NCI-H345 treated with DMSO at 0.1 percent for 48 hours (cell line): ENCODE data around the gene MAP7D1.
"Not testable (repeated sequence)": the region's sequence is repeated elsewhere in the genome, so short reads cannot be mapped to it uniquely, and the experiment has no call there.

ENCODE experiments used
- DNase-seq: peaks from one replicate; lab custom pipeline; 2025; ENCODE audit not compliant: unreplicated experiment; lab: John Stamatoyannopoulos, UW

MAP7D1 gene

DNA sequence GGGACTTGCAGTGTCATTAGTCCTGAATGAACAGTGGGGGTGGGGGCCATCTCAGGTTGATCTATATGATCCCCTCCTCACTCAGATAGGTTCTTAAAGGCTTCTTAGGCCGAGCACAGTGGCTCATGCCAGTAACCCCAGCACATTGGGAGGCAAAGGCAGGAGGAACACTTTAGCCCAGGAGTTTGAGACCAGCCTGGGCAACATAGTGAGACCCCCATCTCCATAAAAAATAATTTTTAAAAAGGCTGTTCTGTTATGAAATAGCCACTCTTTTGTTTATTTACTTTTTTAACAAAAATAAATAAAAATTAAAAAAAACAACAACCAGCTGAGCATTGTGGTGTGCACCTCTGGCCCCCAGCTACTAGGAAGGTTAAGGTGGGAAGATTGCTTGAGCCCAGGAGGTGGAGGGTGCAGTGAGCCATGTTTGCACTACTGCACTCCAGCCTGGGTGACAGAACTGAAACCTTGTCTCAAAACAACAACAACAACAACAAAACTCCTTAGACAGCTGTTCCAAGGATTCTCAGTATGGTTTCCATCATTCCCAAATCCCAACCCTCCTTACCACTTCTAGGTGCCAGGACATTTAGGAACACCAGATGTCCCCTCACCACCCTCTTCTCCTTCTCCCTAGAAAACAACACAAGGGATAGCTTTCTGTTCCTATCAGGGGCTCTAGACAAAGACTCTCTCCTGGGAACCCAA is 4.7 kb upstream of the MAP7D1 start:
- DNase-seq, result no peak

DNA sequence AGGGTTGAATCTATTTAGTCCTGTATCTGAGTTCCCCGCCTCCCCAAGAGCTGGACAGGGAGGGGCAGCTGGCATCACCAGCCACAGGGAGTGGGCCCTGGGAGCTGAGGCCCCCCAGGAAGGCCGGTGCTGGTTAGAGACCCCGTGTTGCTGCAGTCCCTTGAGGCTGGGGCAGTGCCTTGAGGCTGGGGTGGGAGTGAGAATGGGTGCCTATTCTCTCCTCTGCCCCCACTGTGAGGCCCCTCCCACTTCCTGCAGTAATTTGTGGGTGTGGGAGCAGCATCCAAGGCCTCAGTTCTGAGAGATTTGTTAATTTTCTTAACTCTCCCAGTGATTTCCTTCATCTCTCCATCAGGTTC is 4.1 kb upstream of the MAP7D1 start:
- DNase-seq, result no peak

DNA sequence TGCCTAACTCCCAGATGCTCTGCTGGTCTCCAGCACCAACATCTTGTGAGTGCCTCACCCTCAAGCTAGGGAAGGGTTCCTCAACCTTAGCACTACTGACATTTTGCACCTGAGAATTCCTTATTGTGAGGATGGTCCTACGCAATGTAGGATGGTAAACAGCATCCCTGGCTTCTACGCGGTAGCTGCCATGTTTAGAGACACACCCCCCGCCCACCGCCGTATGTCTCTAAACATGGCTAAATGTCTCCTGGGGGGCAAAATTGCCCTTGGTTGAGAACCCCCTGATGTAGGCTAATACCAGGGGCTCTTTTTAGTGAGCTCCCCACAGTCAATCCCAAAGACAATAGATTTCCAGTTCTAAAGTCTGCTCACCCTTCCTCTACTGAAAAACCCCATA is 2.5 kb upstream of the MAP7D1 start:
- DNase-seq, result no peak

DNA sequence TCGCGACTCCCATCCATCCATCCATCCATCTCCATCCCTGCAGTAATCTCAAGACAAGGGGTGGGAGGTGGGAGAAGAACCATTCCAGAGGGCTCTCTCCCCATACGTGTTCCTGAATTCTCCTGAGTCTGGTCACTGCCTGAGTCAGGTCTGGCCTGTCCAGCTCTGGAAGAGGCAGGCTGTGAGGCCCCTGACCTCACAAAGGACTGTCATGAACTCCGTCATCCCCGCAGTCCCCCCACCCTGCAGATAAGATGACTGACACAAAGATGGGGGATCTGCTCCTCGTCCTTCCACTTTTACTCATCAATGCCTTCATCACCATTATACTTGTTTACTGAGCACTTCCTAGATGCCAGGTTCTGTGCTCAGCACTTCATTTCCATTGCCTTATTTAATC is 1.6 kb upstream of the MAP7D1 start:
- DNase-seq, result no peak

DNA sequence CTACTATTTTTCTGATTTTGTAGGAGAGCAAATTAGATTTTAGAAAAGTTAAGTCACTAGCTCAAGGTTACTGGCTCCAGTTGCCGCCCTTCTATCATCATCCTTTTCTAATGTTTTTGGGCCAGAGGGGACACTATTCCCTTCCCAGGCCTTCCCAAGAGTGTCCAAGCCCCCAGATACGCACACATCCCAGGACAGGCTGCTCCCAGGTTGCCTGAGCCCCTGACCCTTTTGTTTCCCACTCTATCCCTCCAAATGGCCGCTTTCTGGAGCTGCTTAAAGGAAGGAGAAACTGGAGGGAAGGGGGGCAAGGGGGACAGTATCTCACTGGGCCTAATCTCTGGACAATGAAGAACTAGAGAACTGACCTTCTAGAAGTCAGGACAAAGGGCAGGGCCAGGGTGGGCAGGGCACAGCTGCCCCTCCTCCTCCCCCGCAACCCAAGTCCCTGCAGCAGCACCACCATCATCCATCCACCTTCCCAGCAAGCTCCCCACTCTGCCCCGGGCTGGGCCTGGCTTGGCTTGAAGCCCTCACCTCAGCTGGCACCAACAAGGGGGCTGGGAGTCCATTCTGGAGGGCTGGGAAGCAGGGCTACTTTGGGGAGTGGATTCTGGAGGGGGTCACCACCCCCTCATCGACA is 1.1 kb upstream of the MAP7D1 start:
- no peak for DNase-seq

DNA sequence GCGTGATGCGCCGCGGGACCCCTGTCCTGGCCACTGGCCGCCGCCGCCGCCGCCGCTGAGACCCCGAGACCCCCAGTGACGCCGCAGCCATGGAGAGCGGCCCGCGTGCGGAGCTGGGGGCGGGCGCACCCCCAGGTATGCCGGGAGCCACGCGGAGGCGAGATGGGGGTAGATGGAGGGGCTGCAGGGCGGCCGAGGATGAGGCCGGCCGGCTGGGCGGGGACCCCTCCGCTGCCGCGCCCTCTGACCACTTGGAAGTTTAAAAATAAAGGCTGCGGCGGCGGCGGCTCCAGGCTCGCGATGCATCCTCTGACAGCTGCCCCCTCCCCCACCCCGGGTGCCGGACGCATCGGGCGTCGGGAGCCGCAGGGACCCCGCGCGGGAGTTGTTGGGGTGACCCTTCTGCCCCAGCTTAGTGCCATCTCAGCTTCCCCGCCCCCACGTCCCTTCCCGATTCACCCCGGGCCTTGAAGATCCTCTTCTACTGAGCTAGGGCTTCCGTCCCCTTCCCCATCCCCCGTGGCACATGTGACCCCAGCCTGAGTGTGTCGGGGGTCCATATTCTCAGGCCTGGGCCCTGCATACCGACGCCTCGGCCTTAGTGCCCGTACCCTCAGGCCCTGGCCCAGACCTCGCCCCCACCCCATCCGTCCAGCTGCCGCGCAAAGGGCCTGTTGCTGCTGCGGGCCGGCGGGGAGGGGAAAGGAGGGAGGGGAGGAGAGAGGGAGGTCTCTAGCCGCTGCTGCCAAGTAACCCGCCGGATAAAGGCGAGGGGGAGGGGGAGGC is 562 bp downstream of the MAP7D1 start:
- DNase-seq, result peak; percentile 45

- DNase-seq, result no peak
These were observed 1.3 kb downstream of the MAP7D1 start for GRCh38 chr1:36157115-36157903.

DNA sequence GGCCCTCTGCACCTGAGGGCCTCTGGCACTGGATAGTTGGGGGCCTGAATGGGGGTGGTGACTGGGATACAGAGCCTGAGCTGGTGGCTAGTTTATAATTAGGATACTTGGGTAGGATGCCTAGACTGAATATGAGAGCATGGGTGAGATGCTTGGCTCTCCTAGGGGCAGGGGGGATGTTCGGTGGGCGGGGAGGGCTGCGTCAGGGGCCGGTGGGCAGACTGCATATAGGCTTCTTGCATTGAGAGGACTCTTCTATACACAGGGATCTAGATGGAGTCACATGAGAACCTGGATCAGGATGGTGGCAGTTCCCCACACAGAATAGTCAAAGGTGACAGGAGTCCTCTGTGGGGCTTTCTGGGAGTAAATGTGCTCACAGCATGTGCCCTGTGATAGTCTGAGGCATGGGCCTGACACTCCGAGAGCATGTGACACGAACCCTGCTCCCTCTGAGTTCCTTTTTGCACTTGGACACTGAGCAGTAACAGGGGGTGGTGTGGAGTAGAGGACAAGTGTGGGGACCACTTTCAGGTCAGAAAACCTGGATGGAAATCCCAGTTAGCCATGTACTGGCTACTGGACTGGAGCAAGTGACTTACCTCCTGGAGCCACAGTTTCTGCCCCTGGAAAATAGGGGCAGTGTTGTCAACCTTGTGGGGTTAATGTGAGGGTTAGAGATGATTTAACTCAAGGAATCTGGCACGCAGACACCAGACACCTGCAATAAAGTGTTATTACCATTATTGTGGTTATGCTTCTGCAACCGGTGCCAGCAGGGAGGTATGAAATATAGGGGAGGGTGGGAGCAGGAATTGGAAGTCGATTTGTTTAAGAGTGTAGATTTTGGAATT is 2.2 kb downstream of the MAP7D1 start:
- no peak for DNase-seq

- not testable (repeated sequence) for DNase-seq
These were observed 2.9 kb downstream of the MAP7D1 start for GRCh38 chr1:36158827-36159252.

- DNase-seq, result no peak
These were observed 3.8 kb downstream of the MAP7D1 start for GRCh38 chr1:36159614-36160387.

DNA sequence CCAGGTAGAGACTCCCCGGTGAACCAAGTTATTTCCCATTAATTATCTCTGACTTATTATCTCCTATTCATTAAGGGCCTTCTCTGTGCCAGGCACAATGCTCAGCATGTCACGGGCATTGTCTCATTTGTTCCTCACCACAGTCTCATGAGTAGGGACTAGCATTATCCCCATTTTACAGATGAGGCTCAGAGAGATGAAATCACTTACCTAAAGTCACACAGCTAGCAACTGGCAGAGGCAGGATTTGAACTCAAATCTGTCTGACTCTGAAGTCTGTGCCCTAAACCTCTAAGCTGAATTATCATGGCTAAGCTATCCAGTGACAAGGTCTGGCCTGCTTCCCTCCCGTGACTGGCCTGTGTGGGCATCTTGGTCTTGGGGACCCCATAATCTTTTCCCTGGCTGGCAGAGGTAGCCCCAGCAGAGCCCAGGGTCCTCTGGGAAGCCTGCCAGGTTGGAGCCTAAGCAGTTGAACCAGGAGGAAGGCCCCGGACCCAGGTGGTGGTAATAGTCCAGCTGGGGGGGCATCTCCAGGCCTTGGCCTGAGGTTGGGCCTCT is 4.5 kb downstream of the MAP7D1 start:
- no peak for DNase-seq

DNA sequence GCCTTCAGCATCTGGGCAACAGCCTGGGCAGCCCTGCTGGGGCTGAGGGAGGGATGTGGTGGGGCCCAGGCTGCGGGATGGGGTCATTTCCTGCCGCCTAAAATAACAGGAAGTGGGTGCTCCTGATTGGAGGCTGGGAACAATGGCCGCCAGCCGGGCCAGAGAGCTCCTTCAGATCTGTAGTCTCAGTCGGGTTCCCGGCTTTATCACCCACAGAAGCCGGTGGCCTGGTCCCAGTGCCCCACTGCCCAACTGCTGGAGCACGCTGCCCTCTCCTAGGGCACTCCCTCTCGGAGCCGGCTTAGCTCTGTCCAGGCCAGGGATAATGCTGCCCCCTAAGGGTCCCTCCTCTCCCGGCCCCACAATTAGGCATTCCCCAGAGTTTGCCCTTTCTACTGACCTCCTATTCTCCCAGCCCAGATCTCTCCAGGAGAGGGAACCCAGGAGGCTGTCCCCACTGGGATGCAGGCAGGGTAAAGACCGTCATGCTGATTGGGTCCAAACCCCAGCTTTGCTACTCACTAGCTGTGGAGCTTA is 5.1 kb downstream of the MAP7D1 start:
- DNase-seq, result no peak

DNA sequence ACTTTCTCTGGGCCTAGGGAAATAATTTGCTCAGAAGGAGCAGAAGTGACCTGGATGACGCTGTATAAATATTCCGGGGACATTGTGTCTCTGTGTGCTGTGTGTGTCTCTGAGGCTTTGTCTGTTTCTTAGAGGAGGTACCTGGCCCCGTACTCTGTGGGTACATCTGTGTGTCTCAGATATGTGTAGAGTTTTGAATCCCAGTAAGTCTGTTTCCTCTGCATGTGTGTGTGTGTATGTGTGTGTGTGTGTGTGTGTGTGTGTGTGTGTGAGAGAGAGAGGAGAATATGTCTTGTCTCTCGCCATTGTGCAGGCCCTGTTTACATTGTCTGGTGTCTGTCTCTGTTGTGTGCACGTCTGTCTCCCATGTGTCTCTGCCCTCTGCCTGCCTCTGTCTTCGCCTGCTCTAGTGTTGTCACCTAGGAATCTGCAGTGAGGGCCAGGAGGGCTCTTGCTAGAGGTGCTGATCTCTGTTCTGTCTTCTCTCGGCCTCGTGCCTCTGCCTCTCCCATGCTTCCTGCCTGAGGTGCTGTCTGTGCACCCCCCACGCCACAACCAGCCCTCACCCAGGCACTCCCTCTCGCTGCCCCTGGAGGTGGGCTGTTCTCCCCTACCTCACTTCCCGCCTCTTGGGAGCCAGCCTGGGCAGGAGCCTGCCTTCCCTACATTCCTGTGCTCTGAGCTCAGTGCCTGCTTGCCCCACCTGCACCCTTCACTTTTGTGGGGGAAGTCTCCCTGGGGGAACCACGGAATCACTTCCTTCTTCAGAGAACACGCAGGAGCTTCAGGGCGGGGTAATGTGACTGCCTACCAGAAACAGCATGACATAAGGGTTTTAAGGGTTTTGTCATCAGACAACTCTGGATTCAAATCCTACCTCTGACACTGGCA is 5.9 kb downstream of the MAP7D1 start:
- DNase-seq, result no peak

DNA sequence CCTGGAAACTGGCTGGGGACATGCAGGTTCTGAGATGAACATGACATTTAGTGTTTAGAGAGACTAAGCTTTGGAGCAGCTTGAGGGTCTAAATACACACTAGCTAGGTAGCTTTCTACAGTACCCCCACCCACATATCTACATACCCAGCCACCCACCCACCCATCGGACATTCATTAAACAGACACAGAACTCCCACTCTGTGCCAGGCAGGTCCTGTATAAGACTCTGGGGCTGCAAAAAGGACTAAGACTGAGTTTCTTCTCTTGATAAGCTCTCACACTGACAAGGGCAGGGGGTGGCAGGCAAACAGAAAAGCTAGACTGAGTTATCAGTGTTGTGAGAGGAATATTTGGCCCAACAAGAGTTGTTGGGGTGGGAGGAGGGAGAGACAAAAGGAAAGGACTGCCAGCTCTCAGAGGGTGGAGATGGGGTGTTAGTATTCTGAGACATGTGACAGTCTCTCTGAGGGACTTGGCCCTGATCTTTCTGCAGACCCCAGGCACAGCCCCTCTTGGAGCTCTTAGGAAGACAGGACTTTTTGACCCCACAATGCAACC is 6.8 kb downstream of the MAP7D1 start:
- DNase-seq, result no peak

DNA sequence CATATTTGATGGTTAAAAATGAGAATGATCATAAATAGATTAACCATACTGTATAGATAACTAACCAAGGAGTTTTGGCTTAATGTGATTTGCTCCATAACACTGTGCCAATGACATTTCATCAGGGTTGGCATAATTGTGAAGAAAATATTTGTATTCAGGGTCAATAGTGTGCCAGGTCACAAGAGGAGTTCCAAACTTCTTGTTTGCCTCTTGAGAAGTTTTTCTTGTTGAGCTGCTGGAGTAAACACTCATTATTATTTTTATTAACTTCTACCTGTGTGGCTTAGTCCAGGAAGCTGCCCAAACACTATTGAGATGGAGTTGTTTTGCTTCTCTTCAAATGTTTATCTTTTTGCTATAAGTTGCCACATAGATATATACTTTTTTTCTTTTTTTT is 7.5 kb downstream of the MAP7D1 start:
- no peak for DNase-seq

DNA sequence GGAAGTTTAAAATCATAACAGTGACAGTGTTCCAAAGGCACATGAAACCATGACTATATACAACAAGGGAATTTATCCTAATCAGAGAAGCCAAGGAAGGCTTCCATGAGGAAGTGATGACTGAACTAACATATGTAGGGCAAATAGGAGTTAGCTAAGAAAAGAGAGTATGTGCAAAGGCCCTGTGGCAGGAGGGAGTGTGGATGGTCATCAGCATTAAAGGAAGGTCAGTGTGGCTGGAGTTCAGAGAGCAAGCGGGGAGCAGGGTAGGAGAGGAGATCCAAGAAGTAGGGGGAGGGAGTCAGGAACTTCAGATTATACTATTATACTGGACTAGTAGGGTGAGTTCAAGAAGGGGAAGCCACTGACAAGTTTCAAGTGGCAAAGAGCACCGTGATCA is 8.4 kb downstream of the MAP7D1 start:
- no peak for DNase-seq

DNA sequence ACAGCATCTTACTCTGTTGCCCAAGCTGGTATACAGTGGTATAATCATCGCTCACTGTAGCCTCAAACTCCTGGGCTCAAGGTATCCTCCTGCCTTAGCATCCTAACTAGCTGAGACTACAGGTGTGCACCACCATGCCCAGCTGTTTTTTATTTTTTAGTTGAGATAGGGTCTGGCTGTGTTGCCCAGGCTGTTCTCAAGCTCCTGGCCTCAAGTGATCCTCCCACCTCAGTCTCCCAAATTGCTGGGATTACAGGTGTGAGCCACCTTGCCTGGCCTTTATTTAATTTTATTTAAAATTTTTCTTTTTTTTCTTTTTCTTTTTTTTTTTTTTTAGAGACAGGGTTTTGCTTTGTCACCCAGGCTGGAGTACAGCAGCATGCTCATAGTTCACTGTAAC is 9.2 kb downstream of the MAP7D1 start:
- no peak for DNase-seq

GRCh38 chr1:36166136-36166535 is 10.2 kb downstream of the MAP7D1 start:
- DNase-seq, result no peak
